ENCODE data around the gene GALNT16.

- TF ChIP-seq, protein P1, sequence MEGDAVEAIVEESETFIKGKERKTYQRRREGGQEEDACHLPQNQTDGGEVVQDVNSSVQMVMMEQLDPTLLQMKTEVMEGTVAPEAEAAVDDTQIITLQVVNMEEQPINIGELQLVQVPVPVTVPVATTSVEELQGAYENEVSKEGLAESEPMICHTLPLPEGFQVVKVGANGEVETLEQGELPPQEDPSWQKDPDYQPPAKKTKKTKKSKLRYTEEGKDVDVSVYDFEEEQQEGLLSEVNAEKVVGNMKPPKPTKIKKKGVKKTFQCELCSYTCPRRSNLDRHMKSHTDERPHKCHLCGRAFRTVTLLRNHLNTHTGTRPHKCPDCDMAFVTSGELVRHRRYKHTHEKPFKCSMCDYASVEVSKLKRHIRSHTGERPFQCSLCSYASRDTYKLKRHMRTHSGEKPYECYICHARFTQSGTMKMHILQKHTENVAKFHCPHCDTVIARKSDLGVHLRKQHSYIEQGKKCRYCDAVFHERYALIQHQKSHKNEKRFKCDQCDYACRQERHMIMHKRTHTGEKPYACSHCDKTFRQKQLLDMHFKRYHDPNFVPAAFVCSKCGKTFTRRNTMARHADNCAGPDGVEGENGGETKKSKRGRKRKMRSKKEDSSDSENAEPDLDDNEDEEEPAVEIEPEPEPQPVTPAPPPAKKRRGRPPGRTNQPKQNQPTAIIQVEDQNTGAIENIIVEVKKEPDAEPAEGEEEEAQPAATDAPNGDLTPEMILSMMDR (IDR thresholded peaks at IDR 0.05) = no peak
- TF ChIP-seq POLR2AphosphoS5 (IDR thresholded peaks at IDR 0.05) = no peak
These were observed 6.8 kb downstream of the GALNT16 start for GRCh38 chr14:69266572-69267345.

Data from transverse colon (tissue), 4 donors.